ENCODE results near the gene PLCB4. TPM values are rescaled to one million over a fixed set of nuclear protein-coding genes. Genes with fewer than 3 reads are reported as not detected.

PLCB4 gene
- total RNA-seq, 1 experiment from 2014 or later, result 10.1 TPM

- no peak overlapping the region for H3K4me3 Mint-ChIP-seq
- H3K27me3 ChIP-seq (ENCODE audit: insufficient read depth, low read length), result no peaks in the 10 kb centered on the region
- H2BK120ac ChIP-seq (ENCODE audit: low read depth, low read length, poor library complexity, severe bottlenecking), result no peak overlapping the region
- no peaks in the 10 kb centered on the region for H3K23me2 ChIP-seq (ENCODE audit: insufficient read length, low read depth, low read length, poor library complexity, severe bottlenecking)
- no peaks in the 10 kb centered on the region for H3K79me1 ChIP-seq (ENCODE audit: insufficient read depth, low read depth, low read length, poor library complexity, severe bottlenecking)
- H3K79me2 ChIP-seq (ENCODE audit: insufficient read depth, low read length), result no peaks in the 10 kb centered on the region
- WGBS (ENCODE audit: extremely low coverage, insufficient read length, low lambda C conversion rate), result no CpG with 5 or more reads among the region's 4 CpGs
- H3K4me1 Mint-ChIP-seq, result peaks cover 18 to 23% of the 10 kb centered on the region in 2 experiments
- TF ChIP-seq CTCF (conservative IDR thresholded peaks at IDR 0.05), result no peak
- H3K9me3 ChIP-seq (ENCODE audit: control insufficient read depth, low read depth, low read length), result no peaks in the 10 kb centered on the region
- H3K4ac ChIP-seq (ENCODE audit: low read depth, low read length), result no peak overlapping the region
- H3K36me3 Mint-ChIP-seq (ENCODE audit: insufficient read depth in 1 of 3, low read depth in 3 of 3), result no peaks in the 10 kb centered on the region
- H3K9ac ChIP-seq (ENCODE audit: extremely low read depth, insufficient read length, low read length), result no peak overlapping the region
- H3K27me3 Mint-ChIP-seq (ENCODE audit: low read depth), result no peaks in the 10 kb centered on the region; the same call in 1 of the 2 replicates
- H2AK5ac ChIP-seq (ENCODE audit: insufficient read length, low read length), result no peak overlapping the region
- no peak overlapping the region for H3K4me2 ChIP-seq (ENCODE audit: insufficient read depth, insufficient read length, low read length)
- H4K20me1 ChIP-seq (ENCODE audit: control insufficient read depth, insufficient read depth, insufficient read length), result no peaks in the 10 kb centered on the region
- no peak overlapping the region for H3K14ac ChIP-seq (ENCODE audit: insufficient read depth, low read length)
- no peak overlapping the region for H4K5ac ChIP-seq (ENCODE audit: insufficient read length, low read depth, low read length)
- no peak overlapping the region for H3T11ph ChIP-seq (ENCODE audit: low read length)
- H3K27ac Mint-ChIP-seq, result no peak overlapping the region
- H3K4me1 ChIP-seq (ENCODE audit: insufficient read depth, low read length), result no peaks in the 10 kb centered on the region; the same call in 1 of the 2 replicates
- H2BK12ac ChIP-seq (ENCODE audit: insufficient read length, low read depth, low read length), result no peak overlapping the region
- no peak overlapping the region for H3K56ac ChIP-seq (ENCODE audit: insufficient read length, low read depth, low read length)
- no peak overlapping the region for H2BK20ac ChIP-seq (ENCODE audit: low read depth, low read length, poor library complexity, severe bottlenecking)
- H4K91ac ChIP-seq (ENCODE audit: insufficient read length, low read depth, low read length), result no peak overlapping the region
- no peak for DNase-seq
- H2BK5ac ChIP-seq (ENCODE audit: insufficient read length, low read length), result no peak overlapping the region
- no peak overlapping the region for H2BK15ac ChIP-seq (ENCODE audit: low read depth, low read length)
- no peak overlapping the region for H4K8ac ChIP-seq (replicated peaks; ENCODE audit: insufficient read length, low read depth, low read length)
- no peaks in the 10 kb centered on the region for H3K9me3 Mint-ChIP-seq
- H3K18ac ChIP-seq (ENCODE audit: insufficient read length, low read depth, low read length), result no peak overlapping the region
- no peak overlapping the region for H3K23ac ChIP-seq (ENCODE audit: insufficient read length, low read depth, low read length)
- no peak overlapping the region for H2AFZ ChIP-seq (ENCODE audit: low read length)
- no peak overlapping the region for H3K27ac ChIP-seq (ENCODE audit: insufficient read length, low read depth, low read length)
These were observed 92.4 kb downstream of the PLCB4 start for GRCh38 chr20:9161311-9161710.
